Putamen (tissue), 1 donor: ENCODE results near the gene RND2.

Experiments
- DNase-seq: peaks from one replicate; pipeline ENCODE4 v3.0.0-alpha.2; 2016; ENCODE audit warnings: low spot score

Gene RND2

GRCh38 chr17:43079641-43080302 lies 54.7 kb downstream of the RND2 start:
- DNase-seq, result no peak
